GM19468 (cell line): ENCODE results near the gene FUCA1.
"Not testable (repeated sequence)": the region's sequence is repeated elsewhere in the genome, so short reads cannot be mapped to it uniquely, and the experiment has no call there.

Experiments
- ATAC-seq: cut with Tn5 transposase; IDR thresholded peaks from one replicate; pipeline ENCODE4 v1.9.1; 2021; ENCODE audit warnings: mild to moderate bottlenecking, moderate library complexity, moderate number of reproducible peaks; ENCODE audit not compliant: unreplicated experiment; ENCODE audit errors: extremely low read depth

Gene FUCA1

DNA sequence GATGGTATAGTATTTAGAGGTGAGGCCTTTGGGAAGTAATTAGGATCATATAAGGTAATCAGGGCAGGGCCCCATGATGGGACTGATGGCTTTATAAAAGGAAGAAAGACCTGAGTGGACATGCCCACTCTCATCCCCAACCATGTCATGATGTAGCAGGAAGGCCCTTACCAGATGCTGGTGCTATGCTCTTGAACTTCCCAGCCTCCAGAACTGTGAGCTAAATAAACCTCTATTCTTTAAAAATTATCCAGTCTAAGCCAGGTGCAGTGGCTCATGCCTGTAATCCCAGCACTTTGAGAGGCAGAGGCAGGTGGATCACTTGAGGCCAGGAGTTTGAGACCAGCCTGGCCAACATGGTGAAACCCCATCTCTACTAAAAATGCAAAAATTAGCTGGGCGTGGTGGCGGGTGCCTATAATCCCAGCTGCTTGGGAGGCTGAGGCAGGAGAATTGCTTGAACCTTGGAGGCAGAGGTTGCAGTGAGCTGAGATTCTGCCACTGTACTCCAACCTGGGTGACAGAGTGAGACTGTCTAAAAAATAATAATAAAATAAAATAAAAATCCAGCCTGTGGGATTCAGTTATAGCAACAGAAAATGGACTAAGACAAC is 20.5 kb downstream of the FUCA1 start:
- ATAC-seq: not testable (repeated sequence)

DNA sequence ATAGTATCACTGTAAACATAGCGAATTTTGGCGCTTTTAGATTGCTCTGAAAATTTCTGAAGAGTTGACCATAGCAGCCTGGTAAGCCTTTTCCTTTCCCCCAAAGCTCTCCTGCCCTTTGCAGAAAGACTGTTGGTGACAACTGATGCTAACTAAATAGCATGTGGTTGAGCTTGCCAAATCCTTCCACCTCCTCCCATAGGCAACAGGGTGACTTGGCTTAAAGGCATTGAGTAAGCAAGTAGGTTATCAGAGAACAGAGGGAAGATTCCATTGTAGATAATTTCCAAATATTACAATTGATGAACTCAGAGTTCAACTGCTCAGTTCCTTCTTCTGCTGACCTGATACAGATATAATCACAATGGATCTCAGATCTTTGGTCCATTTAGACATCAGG is 22.9 kb downstream of the FUCA1 start:
- ATAC-seq: no peak

DNA sequence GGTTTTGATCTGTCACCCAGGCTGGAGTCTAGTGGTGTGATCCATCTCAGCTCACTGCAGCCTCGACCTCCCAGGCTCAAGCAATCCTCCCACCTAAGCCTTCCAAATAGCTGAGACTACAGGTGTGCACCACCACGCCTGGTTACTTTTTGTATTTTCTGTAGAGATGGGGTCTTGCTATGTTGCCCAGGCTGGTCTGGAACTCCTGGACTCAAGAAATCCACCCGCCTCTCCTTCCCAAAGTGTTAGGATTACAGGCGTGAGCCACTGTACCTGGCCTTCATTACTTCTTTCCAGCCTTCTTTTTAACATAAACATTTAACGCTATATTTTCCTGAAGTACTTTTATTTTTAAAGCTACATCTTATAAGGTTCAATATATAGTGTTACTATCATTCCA is 24.4 kb downstream of the FUCA1 start:
- no peak for ATAC-seq

DNA sequence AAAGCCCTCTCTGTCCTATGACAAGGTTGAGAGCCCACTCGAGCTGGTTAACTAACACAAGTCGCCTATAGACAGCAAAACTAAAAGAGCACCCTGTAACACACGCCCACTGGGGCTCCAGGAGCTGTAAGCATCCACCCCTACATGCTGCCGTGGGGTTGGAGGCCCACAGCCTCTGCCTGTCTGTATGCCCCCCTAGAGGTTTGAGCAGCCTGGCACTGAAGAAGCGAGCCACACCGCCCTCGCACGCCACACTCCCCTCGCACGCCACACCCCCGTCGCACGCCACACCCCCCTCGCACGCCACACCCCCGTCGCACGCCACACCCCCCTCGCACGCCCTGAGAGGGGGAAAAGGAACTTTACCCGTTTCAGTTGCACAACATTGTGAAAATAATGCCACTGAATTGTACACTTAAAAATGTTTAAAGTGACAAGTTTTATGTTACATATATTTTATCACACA is 29.7 kb downstream of the FUCA1 start:
- ATAC-seq: no peak

DNA sequence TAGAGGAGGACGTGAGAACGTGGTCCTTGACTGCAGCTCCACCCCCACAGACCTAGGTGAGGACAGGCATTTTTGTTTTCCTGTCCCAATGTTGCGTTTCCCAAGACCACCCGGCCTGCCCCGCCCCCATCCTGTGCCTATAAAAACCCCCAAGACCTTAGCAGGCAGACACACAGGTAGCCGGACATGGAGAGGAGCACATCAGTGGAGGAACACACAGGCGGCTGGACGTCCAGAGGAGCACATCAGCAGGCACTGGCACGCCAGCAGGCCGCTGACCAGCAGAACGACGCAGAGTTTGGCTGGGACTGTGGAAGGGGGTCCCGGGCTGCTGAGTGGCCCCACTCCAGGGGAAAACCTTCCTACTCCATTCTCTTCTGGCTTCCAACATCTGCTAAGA is 30.2 kb downstream of the FUCA1 start:
- ATAC-seq: no peak

GRCh38 chr1:23836037-23836436 is 32.1 kb downstream of the FUCA1 start:
- ATAC-seq: no peak

DNA sequence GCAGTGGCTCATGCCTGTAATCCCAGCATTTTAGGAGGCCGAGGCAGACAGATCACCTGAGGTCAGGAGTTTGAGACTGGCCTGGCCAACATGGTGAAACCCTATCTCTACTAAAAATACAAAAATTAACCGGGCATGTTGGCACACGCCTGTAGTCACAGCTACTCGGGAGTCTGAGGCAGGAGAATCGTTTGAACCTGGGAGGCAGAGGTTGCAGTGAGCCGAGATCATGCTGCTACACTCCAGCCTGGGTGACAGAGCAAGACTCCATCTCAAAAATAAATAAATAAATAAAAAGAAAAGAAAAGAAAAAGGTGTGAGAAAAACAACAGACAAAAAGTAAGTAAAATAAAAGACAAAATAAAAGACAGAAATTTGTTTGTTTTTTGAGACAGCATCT is 33.9 kb downstream of the FUCA1 start:
- not testable (repeated sequence) for ATAC-seq

DNA sequence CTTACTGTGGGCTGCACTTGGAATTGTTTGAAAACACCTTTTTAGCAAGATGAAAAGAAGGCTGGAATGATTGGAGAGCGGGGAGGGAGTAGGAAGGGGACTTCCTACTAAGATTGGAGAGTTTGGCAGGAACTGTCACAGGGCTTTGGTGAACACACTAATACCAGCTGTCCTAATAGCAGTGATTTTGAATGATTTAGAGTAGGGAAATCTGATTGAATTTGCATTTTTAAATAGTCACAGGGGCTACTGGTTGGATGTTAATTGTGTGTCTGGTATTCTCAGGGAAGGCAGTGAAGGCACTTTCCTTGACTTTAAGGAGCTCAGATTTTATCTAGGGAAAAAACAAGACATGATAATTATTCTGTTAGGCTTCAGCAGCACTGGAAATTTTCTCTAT is 40.4 kb downstream of the FUCA1 start:
- ATAC-seq: no peak

- not testable (repeated sequence) for ATAC-seq
Measured at GRCh38 chr1:23826590-23826989, 41.5 kb downstream of the FUCA1 start.

DNA sequence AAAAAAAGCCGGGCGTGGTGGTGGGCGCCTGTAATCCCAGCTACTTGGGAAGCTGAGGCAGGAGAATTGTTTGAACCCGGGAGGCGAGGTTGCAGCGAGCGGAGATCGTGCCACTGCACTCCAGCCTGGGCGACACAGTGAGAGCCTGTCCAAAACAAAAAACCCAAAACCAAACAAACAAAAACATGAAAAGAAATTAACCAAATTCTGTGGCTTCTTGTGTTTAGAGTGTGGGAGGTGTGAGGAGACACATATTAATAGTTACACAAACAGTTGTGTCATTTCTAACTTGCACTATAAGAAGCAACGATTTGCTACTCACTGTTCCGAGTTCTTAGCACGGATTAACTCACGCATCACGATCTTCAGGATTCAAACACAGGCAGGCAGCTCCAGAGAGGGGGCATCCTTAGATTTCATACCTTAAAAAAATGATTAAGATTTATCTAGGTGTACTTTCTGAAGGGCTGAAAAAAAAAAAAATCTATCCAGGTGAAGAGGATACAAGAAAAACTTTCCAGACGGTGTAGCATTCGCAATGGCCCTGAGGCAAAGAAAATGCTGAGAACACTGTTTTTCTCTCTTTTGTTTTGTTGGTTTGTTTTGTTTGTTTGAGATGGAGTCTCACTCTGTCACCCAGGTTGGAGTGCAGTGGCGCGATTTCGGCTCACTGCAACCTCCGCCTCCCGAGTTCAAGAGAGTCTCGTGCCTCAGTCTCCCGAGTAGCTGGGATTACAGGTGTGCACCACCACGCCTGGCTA is 42.1 kb downstream of the FUCA1 start:
- no peak for ATAC-seq

GRCh38 chr1:23825076-23825761 is 42.9 kb downstream of the FUCA1 start, which contains the start of gene HMGCL:
Gene HMGCL (minus strand): TSS chr1:23825429. CDS start chr1:23825415, 14 bp downstream.
- ATAC-seq: no peak

DNA sequence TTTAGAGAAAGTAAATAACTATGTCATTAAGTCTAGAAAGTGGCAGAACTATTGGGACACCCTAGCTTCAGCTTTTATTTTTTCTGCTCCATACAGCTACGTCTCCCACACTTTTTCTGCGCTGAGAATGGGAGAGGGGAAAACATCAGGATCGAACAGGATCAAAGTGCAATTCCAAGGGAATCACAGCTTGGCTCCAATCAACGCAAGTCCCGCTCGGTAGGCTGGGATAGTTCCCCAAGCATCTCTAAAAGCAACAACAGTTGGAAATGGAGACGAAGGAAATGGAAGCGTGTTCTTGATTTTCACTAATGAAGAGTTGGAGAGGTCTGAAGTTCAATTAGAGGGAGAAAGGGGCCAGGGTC is 43.4 kb downstream of the FUCA1 start:
- ATAC-seq: no peak

- no peak for ATAC-seq
Measured at GRCh38 chr1:23823767-23824166, 44.3 kb downstream of the FUCA1 start.

DNA sequence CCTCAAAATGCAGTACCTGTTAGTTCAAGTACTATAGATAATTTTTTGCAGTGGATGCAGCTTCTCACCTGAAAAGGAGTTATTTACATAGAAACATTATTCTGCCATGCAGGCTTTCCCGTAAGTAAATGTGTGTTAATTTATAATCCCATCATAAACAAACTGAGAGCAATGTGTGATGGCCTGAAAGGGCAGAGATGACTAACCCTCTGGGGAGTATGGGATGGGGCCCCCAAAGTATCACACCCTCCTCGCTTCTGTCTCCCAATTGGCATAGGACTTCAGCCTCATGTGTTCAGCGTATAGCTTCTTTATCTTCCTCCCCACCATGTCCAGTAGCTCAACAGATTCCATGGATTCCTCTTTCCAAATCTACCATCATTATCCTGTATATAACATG is 50.5 kb downstream of the FUCA1 start:
- ATAC-seq: no peak

DNA sequence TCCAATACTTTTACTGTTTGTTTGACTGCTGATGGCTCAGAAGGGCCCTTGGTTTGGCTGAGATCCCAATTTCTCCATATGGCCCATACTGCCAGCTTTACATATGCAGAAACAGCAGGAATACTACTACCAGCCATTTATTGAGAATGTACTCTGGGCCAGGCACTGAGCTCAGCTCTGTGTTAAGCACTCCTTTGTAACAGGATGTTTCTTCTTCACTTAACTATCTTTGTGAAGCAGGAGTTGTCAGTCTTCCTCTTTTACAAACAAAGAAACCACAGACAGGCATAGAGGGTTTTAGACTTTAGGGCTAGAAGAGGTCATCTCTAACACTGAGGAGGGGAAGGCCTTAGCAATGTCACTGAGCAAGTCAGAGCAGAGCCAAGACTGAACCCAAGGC is 51.2 kb downstream of the FUCA1 start:
- ATAC-seq: no peak

- no peak for ATAC-seq
Measured at GRCh38 chr1:23816361-23816760, 51.7 kb downstream of the FUCA1 start.

GRCh38 chr1:23814016-23814415 is 54.1 kb downstream of the FUCA1 start:
- ATAC-seq: no peak

DNA sequence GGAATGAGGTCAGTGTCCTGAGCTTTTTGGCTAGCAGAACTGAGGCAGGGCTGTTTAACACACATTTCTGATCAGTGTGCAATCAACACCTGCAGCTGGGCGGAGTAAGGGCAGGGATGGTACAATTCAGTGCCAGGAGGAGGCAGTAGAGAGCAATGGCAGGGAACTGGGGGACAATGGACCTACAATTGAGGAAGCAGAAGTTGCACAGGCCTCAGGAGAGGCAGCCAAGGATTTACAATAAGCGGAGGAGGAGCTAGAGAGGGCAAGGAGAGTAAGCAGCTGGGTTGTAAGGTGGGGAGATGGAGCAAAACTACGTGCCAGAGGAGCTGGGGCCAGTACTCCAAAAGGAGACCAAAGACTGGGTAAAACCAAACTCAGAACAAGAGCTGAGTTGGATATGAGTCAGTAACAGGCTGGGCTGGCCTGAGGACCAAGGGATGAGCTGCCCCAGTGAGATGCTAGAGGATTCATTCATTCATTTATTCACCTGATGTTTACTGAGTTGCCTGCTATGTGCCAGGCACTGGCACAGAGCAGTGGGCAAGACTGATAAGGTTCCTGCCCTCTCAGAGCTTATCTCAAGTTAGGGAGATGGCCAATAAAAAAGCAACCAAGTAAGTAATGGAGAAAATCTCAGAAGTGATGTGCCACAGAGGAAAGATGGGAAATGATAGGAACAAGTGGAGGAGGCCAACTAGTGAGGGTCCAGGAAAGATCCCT is 57.1 kb downstream of the FUCA1 start:
- no peak for ATAC-seq

DNA sequence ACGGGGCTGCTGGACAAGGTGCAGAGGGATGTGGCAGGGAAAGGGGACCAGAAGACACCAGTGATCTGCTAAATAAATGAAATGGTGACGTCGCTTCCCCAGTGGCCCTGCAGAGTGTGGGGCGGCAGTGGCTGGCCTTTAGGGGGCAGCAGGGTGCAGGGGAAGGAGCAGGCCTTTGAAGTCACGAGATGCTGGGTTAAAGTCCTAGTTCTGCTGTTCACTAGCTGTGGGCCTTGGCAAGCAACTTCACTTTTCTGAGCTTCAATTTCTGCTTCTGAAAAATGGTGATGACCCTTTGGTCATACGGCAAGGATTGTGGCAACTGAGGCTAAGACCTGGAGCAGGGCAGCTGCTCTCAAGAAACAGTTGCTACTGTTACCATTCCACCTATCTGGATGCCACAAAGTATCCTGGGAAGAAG is 58.3 kb downstream of the FUCA1 start:
- peak; percentile 49 for ATAC-seq

- no peak for ATAC-seq
Measured at GRCh38 chr1:23807453-23807852, 60.6 kb downstream of the FUCA1 start.

- no peak for ATAC-seq
Measured at GRCh38 chr1:23806280-23806679, 61.8 kb downstream of the FUCA1 start.
